Middle frontal gyrus (tissue), 1 donor: ENCODE results near the gene GREM2.

Experiments used
- DNase-seq: peaks from one replicate; pipeline ENCODE4 v3.0.0-alpha.2; 2015; ENCODE audit warnings: low spot score; ENCODE audit errors: extremely low spot score

The GREM2 gene

DNA sequence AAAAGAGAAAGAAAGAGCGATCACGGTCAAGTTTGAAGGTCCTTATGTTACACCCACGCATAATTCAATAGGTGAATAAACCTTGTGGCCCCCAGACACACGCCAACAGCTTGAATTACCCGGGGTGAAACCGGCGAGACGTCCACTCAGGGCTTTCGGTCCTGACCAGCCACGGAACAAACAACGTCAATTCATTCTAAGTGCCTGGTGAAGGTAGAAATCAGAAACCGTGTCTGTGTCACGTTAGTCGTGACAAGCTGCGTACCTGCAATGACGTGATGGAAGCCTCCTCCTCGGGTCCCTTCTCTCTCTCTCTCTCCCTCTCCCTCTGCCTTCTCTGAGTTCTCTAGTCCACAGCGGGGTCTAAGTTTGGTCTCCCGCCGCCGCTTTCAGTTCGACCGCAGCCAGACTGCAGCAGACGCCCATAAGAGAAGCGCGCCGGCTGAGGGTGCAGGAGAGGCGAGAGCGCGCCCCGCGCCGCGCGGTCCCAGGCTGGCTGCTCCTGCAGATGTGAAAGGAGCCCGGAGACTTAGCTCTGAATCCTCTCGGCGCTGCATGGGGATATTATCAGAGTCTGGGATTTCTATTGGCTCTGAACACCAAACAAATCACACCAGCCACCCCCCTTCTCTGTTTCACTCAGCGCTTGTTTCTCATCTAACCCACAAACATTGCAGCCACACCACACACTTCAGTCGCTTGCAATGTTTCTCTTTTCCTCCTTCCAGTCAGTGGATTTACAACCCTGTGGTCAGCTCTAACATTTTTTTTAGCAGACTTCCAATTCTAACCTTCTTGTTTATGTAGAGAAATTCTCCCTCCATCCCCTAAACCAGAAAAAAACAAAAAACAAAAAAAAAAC lies at the start of gene GREM2:
Gene GREM2, minus strand, starts transcription at position 537 of the 862 bp plus-strand sequence. CDS start 118,680 bp downstream, outside the sequence.
- DNase-seq, result peak; percentile 46

- no peak for DNase-seq
These were observed 46.5 kb upstream of the GREM2 start for GRCh38 chr1:240658312-240658960.

DNA sequence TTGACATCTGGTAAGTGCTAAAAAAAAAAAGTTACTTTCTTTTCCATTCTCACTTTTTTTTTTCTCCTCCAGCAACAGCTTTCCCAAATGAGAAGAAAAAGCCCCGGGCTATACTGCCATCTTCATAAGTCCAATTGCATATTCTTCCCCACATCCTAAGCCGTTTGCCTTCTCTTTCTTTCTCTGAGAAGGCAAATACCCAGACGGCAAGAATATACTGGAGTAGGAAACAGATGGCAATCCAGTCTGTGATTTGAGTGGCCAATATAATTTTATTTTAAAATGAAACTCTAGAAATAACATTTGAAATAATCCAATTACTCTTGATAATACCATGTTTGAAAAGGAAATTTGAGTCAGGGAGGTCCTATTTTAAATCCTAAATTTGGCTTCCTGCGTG lies 44.6 kb upstream of the GREM2 start:
- DNase-seq, result no peak

- no peak for DNase-seq
These were observed 41.0 kb upstream of the GREM2 start for GRCh38 chr1:240652961-240653409.

- DNase-seq, result no peak
These were observed 40.6 kb upstream of the GREM2 start for GRCh38 chr1:240652549-240652948.

DNA sequence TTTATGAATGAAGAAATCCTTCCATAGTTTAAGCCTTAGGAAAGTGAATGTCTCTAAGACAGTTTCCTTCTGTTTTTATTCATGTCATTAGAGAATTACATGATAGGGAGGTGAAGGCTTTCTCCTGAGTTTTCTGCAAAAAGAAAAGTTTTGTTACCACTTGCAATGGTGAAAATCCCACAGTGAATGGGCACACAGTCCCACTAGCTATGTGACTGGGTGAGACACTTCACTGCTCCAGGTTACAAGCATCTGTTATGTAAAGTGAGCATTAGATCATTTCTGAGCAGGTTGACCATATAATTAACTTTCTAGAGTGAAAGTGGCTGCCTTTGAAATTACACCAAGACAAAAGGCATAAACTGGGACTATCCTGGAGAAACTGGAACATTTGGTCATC lies 38.9 kb upstream of the GREM2 start:
- DNase-seq, result no peak

- no peak for DNase-seq
These were observed 38.1 kb upstream of the GREM2 start for GRCh38 chr1:240649733-240650721.

DNA sequence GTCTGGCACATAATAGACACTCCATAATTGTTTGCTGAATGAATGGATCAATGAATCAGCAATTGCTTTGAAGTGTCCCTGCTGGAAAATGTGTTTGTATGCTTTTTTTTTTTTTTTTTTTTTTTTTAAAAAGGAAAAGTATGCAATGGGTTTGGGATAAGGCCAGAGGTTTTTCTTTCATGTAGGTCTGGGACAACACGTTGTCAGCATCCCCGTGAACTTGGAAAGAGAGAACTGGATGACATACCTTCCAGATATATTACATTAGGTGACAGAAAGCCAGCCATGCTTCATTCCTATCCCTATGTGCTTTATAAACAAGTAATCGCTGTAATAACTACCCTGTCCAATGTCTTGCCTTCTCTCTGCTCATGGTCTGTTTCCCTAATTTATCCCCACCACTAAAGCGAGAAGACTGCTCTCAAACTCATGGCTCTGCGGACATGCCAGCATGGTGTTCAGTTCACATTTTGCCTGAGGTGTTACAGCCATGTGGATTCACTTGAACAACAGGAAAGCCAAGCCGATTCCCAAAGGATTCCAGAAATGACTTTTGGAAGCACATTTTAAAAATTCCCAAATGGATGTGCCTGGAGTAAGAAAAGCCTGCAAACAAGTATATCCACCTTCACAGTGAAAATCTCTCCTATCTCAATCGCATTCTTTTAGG lies 34.8 kb upstream of the GREM2 start:
- DNase-seq, result no peak

GRCh38 chr1:240644732-240645131 lies 32.8 kb upstream of the GREM2 start:
- no peak for DNase-seq

GRCh38 chr1:240635466-240636256 lies 23.7 kb upstream of the GREM2 start:
- DNase-seq, result no peak

- no peak for DNase-seq
These were observed 18.5 kb upstream of the GREM2 start for GRCh38 chr1:240630409-240630808.

GRCh38 chr1:240621249-240621648 lies 9.3 kb upstream of the GREM2 start:
- DNase-seq, result no peak

GRCh38 chr1:240619906-240620621 lies 8.1 kb upstream of the GREM2 start:
- no peak for DNase-seq

DNA sequence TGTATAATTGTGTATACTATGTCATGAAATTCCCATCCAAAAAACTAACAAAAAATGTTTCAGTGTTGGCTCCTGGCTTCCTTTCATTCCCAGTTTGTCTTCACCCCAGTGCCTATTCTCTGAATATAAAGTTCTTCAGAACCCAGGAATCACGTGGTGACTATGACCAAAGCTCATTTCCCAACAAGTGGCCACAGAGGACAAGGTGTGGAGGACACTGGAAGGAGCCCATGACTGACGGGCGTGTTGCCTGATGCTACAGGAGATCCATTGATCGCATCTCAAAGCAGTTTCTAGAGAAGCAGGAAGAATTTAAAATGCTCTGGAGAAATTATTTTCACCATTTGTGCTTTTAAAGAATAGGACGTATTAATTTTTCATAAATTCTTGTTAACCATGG lies 7.4 kb upstream of the GREM2 start:
- no peak for DNase-seq

DNA sequence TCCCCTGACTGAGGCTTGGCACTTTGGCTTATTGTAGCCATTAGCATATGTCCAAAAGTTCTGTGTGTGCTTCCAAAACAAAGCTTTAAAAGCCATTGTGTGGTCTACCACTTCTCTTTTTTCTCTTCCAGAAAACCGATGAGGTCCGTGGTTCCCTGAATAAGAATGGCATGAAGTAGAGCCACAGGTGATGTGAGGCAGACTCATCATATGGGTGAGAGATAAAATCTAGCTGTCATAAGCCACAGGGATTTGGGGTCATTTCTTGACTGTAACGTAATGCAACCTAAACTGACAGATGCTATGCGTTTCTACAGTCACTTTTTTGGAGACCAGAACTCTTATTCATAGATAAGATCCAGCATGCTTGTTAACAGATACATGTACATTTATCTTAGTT lies 7.0 kb upstream of the GREM2 start:
- DNase-seq, result no peak

DNA sequence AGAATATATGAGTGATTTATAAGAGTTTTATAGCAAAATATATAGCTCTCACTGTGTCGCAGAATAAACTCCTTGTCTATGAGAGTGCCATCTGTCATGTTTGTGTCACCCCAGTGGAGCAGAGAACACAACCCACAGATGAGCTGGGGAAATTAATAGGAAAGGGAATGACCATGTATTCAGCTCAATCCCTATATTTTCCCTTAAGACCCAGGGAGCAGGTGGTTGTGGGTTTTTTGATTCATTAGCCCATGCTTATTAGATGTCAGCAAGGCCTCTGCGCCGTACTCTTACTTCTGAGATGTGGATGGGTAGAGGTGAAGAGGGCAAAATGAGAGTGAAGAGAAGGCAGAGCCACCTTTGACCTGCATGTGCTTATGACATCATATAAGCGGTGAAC lies 4.1 kb upstream of the GREM2 start:
- DNase-seq, result no peak

GRCh38 chr1:240613356-240614142 lies 1.6 kb upstream of the GREM2 start:
- no peak for DNase-seq

DNA sequence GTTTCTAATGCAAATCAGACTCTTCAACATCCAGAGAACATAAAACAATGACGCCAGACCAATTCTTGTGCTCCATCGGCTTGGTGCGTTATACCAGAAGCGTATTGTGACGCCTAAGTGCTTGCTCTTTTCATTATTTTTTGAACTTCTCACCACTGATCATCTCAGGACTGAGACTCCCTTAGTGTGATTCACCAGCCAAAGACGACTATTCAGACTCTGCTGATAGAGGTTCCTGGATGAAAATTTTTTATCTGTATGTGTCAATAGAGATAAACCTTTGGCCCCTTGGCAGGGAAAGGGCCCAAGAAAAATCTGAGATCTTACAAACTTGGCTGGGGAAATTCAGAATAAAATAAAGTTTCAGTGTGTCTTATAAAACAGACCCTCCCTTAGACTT lies 856 bp upstream of the GREM2 start:
- no peak for DNase-seq

DNA sequence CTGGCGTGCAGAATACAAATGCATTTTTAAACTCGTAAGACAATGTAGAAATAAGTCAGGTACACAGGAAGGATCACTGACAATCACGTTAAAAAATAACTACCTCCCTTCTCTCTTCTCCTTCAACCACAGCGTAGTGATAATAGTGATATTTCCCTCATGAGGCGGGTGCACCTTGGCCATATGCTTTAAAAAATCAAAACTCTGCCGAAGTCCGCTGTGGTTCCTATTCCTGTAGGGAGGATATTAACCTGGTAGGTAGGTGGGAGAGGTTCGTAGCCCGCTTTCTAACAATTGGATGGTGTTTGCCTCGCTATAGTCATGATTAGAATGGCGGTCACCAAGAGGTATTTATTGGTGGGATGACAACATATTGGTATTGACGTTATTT lies 732 bp downstream of the GREM2 start:
- DNase-seq, result no peak
